Uterus (tissue), 2 donors: ENCODE results near the gene ME3.

Experiments used
- POLR2A ChIP-seq, 2 donors: fragments of 450-650 bp; IDR thresholded peaks; one replicate each; pipeline ENCODE4 v1.6.1; 2016; ENCODE audit warnings: antibody characterized with exemption in 2 of 2, mild to moderate bottlenecking in 1 of 2, moderate library complexity in 1 of 2
- TF ChIP-seq, protein P1 (sequence below), 4 experiments: fragments of 200-600 bp in 2 of 4; fragments of 450-650 bp in 2 of 4; sonication (generic) in 2 of 4; IDR thresholded peaks; one replicate each; pipeline ENCODE4 v1.5.1; 2016 to 2019; ENCODE audit warnings: antibody characterized with exemption in 4 of 4, mild to moderate bottlenecking in 2 of 4, moderate library complexity in 1 of 4

DNA sequence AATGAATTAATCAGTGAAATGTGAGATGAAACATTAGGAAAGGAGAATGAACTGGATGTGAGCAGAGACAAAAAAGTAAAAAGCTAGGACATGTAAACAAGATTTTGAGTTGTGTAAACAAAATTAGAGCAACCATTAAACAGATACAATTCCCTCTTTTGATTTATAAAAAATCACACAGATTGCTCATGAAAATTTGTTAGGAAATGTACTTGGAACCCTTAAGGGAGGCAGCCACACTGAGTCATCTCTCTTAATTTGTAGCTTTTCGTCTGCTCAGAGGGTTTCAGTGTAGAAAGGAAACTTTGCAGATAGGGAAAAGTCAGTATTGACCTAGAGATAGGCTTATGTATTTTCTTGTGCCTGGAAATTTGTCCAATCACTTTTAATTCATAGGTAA lies 49.6 kb upstream of the ME3 start:
- TF ChIP-seq, protein P1, sequence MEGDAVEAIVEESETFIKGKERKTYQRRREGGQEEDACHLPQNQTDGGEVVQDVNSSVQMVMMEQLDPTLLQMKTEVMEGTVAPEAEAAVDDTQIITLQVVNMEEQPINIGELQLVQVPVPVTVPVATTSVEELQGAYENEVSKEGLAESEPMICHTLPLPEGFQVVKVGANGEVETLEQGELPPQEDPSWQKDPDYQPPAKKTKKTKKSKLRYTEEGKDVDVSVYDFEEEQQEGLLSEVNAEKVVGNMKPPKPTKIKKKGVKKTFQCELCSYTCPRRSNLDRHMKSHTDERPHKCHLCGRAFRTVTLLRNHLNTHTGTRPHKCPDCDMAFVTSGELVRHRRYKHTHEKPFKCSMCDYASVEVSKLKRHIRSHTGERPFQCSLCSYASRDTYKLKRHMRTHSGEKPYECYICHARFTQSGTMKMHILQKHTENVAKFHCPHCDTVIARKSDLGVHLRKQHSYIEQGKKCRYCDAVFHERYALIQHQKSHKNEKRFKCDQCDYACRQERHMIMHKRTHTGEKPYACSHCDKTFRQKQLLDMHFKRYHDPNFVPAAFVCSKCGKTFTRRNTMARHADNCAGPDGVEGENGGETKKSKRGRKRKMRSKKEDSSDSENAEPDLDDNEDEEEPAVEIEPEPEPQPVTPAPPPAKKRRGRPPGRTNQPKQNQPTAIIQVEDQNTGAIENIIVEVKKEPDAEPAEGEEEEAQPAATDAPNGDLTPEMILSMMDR (IDR thresholded peaks at IDR 0.05), result no peak
- no peak for TF ChIP-seq POLR2A (IDR thresholded peaks at IDR 0.05)
